NCI-H1092 (cell line): ENCODE data around the gene MAGI2.

Source experiments
- DNase-seq: peaks from one replicate; lab custom pipeline; 2025; lab: John Stamatoyannopoulos, UW

Gene MAGI2

DNA sequence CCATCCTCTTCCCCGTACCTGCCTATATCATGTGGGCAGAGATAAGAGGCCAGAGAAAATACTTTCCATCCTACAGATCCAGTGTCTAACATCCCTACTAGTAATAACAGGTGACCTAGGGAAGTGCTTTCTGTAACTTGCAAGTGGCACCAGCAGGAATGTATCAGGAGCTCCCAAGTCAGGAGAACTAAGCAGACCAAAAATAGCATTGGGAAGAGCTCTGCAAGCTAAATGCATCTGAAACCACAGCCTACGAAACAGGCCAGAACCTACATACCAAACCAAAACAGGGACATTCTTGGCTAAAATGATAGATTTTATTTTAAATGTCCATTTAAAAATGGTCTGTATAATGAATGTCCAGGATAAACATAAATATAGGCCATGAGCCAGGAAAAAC is 974.1 kb downstream of the MAGI2 start:
- no peak for DNase-seq

DNA sequence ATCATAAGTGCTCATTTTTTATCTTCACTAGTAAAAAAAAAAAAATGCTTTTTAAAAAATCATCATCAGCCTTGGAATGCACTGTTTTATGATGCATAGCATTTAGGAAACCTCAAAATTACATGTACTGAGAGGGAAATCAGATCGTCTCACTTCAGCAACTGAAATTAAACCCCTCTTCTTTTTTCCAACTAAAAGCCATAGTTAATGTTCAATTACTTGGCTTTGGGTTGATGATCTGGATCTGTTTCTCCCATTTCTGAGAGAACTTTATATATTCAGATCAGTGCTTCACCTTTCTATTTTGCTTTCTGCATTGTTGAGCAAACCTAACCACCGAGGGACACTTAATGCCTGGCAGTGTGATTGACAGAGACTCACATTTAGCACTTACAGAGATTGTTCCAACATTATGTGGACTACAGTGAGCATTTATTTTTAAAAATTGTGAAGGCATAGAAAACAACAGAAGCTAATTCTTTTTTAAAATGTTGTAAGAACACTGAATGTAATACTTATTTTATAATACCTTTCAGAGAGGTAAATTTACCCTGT is 976.5 kb downstream of the MAGI2 start:
- DNase-seq = no peak

DNA sequence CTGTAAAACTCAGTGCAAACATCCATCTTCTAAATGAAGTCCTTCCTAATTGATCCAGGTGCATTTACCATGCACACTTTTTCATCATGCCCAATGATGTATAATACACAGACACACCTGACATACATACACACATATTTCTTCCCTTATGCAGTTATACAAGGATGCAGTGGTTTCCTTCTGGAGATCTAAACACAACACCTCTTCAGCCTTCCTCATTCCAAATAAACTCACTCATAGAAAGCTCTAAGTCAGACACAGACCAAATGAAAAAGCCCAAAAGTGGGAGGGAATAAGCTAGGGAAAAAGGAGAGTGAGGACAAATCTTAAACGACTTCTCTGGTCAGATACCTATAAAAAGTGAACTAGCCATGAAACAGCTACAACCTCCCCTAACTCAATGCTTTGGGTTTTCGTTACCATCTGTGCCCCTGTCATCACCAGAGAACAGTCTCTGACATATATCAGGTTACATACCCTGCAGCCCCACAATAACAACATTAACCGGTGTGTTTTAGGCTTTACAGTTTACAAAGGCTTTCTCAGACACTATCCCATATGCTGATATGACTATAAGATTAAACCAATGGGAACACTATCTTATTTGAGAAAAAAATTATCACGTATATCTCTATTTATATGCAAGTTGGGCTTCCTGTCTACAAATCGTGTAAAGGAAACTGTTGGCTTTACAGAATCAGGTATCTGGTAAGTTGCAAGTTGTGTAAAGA is 979.7 kb downstream of the MAGI2 start:
- no peak for DNase-seq

DNA sequence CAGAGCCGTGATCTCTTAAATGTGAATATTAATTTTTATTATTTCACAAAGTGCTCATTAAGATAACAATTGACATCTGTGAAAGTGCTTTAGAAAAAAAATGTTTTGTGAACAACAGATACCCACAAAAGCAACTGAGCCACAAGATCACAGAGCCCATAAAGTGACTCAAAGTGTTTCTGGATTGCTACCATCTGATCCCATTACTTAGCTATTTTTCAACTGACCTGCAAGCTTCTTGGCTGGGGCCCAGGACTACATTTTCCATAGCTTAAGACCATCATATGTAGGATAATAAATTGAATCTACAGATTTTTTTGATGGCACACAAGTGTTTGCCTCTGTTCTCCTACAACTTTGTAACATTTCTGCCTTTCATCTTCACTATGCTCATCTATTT is 980.4 kb downstream of the MAGI2 start:
- no peak for DNase-seq

DNA sequence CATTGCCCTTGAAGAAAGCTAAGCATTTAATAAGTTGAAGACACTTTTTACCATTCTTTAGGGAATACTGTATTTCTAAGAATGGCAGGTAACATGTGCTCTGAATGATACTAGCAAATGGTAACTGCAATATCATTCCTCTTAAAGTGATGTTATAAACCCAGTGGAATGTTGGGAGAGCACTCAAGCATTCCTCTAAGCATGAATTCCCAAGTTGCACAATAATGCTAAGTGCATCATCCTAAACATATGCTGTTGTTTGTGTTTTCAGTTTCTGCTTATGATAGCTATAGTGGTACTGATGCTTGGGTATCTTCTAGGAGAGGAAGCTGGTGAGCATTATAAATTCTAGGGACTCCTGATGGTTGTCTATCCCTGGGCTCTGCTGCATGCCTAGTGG is 980.9 kb downstream of the MAGI2 start:
- DNase-seq = no peak

DNA sequence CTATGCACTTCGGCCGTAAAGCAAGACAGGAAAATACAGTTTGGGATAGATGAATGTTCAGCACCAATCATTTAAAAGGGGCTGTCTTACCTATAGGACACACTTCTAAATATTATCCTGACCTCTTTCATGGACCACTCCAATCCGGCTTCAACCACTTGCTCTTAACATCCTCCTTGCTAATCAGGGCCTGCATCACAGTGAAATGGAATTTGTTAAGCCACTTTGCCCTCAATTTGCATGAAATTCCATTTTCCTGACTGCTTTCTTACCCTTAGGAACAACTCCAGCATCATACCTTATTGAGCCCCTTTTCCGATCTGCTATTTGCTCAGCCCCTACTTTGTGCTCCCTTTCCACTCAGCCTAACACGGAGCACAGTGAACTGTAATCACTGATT is 987.6 kb downstream of the MAGI2 start:
- DNase-seq = no peak

DNA sequence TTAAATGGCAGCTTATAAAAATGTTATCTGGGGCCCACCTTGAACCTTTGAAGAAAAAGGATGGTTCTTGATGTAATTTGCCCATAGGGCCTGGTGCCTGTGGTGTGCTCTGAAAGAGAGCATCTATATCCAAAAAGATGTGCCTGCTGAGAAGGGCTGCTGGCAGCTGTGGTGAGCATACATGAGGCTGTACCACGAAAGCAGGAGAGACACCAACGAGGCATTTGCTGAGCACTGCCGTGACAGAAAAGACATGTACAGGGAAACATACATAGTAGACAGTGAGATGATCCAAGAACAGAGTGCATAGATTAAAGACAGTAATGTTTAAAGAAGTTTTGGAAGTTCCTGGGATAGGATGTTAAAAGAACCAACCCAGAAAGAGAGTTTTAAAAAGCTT is 990.4 kb downstream of the MAGI2 start:
- no peak for DNase-seq

DNA sequence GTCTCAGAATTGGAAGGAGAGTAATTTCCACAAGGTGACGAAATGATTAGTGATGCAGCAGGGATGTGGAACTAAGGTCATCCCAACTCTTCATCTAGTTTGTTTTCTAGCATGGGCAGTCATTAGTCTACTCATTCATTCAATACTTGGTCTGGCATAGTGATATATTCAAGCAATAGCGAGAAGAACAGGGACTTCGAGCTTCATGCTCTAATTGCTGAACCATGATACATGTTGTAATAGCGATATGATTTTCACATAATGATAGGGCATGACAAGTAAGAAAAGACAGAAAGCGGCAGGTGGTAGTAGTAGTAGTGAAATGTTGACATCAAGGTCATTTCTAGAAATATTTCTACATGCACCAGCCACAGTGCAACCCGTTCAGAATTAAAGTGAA is 1002.8 kb downstream of the MAGI2 start:
- no peak for DNase-seq

DNA sequence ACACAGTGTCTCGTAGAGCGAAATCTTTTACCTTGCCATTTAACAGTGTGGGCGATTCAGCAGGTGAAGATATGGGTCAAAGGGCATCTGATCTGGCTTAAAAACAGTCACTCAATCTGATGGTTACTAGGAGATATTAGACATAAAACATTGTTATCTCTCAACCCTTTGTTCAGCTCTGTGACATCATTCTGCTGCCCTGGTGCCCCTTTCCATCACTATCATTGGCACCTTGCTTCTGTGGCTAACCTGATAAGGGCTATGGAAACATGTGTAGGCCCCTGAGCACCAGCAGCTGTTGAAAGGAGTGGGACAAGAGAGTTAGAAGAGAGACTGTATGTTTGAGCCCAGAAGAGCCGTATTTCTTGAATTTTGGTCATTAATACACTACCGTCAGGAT is 1004.6 kb downstream of the MAGI2 start:
- no peak for DNase-seq

DNA sequence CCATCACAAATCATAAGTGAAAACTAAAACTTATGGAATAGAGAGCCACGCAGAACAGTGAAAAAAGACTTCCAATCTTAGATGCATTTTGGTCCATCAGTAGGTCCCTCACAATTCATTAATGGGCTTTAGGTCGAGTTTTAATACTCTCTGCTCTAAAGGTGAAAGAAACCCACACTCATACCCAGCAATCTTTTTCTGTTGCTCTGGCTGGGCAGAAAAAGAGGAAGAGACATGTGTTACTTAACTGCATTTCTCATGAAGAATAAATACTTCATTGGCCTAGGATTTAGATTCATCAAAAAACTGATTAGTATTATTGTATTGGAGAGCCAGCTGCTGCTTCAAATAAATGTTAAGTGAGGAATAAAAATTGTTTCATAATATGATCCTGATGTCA is 1009.2 kb downstream of the MAGI2 start:
- no peak for DNase-seq

DNA sequence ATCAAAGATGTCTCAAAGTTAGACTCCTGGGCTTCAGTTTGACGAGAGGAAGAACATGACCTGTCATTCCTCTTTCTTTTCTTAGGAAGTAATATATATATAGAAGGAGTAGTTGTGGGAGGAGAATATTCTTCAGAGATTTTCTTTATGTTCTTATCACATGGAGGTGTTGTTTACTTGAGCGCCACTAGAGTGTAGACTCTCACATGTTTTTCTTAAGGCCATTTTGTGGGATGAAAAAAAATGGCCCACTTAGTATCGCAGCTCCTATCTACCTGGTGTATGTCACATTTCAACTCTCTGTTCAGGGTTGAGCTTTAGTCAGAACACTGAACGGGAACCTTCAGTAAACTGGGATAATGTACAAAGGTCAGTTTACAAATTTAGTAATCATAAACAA is 1009.7 kb downstream of the MAGI2 start:
- no peak for DNase-seq

DNA sequence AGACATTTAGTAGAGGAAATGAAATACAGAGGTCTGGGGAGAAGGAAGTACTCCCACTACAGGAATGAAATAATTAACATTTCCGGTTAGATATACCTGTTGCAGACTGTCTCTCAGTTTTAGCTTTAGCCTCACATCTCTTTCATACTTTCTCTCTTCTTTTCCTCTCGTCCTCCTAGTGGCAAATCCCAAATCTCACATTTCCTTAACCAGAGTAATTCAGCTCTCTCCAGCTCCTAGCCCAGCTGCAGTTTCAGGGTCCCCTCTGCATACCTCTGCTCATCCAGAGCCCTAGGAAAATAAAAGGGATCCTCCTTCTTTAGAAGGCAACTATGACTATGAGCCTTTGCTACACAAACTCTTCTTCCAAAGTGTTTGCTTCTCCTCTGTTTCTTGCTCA is 1011.7 kb downstream of the MAGI2 start:
- DNase-seq = no peak

DNA sequence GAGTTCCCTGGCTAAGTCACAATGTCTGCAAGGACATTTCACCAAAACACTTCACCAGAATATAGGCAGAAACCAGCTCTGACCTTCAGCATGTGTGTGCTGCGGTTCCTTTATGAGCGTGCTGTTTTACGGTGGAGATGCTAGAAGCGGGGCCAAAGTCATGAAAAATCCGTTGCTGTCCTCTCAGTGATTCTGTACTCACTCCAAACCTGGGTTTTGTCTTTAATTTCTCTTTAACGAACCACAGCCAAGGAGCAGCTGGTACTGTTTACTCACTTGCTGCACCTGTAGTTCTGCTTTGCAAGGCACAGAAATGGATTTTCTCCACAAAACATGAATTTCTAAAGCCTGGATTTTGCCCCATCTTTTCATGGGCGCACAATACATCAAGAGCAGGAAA is 1015.0 kb downstream of the MAGI2 start:
- no peak for DNase-seq

DNA sequence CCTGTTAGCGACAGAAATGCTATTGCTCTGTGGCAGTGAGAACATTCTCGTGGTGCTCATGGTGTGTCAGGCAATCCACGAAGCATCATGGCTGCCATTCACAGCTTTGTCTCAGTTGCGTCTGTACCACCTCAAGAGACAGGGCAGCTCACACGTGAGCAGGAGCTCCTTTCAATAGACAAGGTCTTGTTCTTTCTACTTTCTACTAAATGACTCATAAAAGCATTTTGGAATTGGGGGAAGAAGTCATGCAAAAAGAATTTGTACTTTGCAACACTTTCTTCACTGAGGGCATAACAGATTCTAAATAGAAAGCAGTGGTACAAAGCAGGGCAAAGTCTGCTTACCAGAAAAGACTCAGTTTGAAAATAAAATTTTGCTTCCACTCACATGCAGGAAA is 1016.3 kb downstream of the MAGI2 start:
- DNase-seq = no peak

DNA sequence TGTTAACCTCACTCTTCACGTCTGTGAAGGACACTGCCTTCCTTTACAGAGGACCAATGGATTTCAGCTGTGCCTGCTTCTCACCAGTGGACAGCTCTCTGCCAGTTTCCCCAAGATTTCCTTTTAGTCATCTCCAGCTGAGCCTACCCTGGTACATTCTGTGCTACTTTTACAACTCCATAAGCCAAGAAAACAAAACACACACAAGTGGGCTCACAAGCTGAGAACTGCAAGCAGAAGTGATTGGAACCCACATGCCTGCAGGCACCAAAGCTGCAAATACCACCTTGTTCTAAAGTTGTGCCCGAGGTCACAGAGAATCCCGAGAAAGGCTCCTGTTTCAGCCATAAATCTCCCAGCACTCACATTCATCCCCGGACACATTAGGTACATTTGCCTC is 1018.1 kb downstream of the MAGI2 start:
- DNase-seq = no peak

DNA sequence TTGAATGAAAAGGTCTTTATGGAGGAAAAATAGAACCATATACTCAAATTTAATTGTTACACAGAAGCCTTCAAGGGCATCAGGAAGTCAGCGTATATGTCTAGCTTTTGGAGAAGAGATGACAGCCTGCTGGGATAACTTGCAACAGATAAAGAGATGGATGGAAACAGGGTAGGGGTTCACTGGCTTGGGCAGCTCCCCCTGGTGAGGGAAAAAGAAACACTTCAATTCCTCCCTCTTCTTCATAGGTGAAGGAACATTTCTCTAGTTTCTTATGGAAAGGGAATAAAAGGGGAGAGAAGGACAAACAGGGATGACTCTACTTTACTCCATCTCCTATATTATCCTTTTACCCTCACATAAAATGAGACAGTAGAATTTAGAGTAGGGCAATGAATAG is 1019.2 kb downstream of the MAGI2 start:
- no peak for DNase-seq

DNA sequence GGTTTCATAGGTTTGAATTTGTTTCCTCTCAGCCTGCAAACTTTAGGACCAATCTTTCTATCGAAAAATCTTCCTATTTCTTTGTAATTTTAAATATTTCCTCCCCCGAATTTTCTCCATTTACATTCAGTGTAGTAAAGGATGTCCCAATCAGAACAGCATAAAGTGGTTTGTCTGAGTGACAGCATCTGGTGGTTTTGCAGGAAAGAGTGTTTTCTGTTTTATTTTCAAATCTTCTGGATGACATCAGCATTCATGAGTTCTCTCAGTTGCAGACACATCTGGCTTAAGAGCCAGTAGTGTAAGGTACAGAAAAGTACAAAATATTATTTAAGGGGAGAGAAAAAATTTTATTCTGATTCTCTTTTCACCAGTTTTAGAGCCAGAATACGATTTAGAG is 1020.0 kb downstream of the MAGI2 start:
- DNase-seq = no peak

DNA sequence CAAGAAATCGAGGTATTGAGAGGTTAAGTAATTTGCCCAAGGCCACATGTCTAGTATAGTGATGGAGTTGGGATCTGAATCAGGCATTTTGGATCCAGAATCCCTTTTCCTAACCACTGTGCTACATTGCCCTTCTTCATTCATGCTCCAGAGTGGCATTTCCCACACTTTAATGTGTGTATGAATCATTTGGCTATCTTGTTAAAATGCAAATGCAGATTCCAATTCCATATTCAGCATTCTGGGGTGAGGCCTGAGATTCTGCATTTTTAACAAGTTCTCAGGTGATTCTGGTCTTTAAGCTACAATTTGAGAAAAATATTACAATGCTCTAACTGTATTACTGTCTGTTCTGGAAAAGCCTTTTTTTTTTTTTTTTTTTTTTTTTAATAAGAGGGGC is 1023.6 kb downstream of the MAGI2 start:
- DNase-seq = no peak

DNA sequence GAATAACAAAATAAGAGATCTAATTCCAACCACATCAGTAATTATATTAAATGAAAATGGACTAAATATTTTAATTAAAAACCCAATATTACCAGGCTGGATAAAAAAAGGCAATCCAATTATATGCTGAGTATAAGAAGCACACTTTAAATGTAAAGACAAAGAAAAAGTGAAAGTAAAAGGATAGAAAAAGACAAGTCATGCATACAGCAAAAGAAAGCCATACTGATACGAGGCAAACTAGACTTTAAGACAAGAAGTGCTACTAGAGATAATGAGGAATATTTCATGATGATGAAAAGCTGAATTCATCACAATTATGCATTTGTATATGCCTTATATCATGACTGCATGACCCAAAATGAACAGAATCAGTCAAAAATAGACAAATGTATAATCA is 1026.3 kb downstream of the MAGI2 start:
- DNase-seq = no peak

DNA sequence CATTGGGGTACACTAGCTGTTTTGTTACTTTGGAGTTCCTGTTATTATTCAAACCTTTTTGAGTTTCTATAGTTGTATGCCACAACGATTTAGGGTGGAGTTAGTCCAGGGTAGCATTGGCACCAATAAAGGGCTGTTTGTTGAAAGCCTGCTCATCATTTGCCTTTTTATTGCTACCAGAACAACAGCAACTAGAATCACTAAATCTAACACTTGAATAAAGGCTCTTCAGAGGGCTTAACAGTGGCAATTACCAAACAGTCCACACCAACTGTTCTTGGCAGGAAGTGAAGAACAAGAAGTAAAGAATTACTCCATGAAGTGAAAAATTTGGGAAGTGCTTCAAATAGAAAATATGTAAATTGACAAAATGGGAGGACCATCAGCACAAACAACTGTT is 1033.5 kb downstream of the MAGI2 start:
- DNase-seq = no peak

DNA sequence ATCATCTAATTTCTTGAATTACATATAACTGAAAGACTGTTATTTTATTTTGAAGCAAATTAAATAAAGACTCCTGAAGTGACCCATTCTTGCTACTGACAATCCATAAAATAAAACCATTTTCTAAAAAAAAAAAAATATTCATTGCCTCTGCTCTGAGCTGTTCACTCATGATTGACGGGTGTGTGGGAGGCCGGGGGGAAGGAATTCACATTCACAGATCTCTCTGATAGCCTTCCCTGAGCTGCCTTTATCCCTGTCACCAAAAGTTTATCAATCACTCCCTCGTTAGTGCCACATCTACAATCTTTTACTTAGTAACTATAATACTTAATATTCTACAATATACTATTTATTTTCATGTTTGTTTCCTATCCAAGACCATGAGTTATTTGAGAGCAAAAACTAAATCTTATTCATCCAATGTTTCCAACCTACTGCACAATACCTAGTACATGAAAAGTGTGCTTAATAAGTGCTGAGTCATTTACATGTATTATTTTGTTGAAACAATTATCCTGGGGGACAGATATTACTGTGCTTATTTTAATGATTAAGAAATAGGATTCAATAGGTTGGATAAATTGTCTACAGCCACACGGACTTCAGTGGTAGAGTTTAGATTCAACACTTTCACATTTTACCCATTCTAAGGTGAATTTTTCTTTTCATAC is 1036.2 kb downstream of the MAGI2 start:
- no peak for DNase-seq

DNA sequence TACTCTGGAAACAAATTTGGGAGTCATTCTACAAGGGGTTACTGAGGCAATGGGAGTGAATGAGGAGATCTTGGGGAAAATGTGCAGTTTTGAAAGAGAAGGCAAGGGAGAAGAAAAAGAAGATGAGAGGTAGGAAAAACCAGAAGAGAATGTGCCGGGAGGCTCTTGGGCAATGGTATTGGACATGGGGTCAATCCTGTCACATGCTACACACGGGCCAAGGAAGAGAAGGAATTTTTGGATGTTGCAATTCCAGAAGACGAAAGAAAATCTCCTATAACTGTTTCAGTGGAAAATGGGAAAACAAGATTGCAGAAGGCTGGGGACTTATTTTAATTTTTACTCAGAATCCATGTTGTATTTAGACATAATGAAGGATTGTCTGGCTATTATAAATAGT is 1039.9 kb downstream of the MAGI2 start:
- DNase-seq = no peak

DNA sequence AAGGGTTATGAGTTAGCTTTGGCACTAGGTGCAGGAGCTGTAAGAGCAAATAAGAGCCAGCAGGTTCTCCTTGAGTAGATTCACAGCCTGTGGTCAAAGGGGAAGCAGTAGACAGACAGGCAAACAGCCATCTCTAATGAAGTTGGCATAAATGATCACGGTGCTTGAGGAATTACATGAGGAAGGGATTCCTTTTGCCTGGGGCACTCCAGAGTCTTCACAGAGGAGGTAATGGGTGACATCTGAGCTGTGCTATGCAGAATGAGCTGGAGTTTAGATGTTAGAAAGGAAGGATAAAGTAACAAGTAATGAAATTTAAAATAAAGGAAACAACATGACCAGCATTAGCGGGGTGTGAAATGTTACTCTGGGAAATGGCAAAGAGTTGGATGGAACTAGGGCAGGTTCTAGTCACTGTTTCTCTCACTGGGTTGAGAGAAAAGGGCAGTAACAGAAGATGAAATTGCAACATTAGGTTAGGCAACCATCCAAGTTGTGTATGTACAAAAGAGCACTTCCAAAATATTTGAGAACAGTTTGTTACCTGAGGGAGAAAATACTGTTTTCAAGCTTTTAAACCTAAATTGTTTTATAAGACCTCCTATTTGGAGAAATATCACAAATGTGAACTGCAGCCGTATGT is 1041.1 kb downstream of the MAGI2 start:
- no peak for DNase-seq
